B cell (primary cell): ENCODE measurements around the gene RSPH3. TPM values are rescaled to one million over a fixed set of nuclear protein-coding genes. Genes with fewer than 3 reads are reported as not detected.
"Not testable (repeated sequence)": the region's sequence is repeated elsewhere in the genome, so short reads cannot be mapped to it uniquely, and the experiment has no call there.

Experiments
- ATAC-seq: fragments of 200-7000 bp; cut with Tn5 transposase; one replicate; pipeline ENCODE4 v1.10.0; 2021; ENCODE audit warnings: low read depth, mild to moderate bottlenecking, moderate number of reproducible peaks, moderate library complexity
- CTCF ChIA-PET: fragments of 350-600 bp; sonication (Branson Sonifier 250); formaldehyde crosslinking; loops from one replicate; lab custom pipeline; 2021; ENCODE audit warnings: antibody characterized with exemption, inconsistent platforms; lab: Charles Lee
- POLR2A ChIA-PET: fragments of 350-600 bp; sonication (Branson Sonifier 250); formaldehyde crosslinking; loops from one replicate; lab custom pipeline; 2021; ENCODE audit warnings: antibody characterized with exemption; lab: Charles Lee
- DNase-seq: peaks from one replicate; pipeline ENCODE4 v3.0.0; 2013
- H2AFZ ChIP-seq: 2 replicates; pipeline ENCODE4 v1.6.1; 2012; ENCODE audit warnings: mild to moderate bottlenecking, low read depth, low read length; ENCODE audit not compliant: insufficient read depth, poor library complexity, severe bottlenecking
- H3K27ac ChIP-seq, 2 donors: 1 replicate in 1 of 2; 2 replicates in 1 of 2; pipeline ENCODE4 v1.5.1; 2012 to 2013; ENCODE audit warnings: low read length in 2 of 2, mild to moderate bottlenecking in 2 of 2, moderate library complexity in 1 of 2
- H3K27me3 ChIP-seq, 4 experiments: fragments of 200-600 bp in 1 of 4; sonication (generic) in 1 of 4; replicated peaks in 1 of 4; 1 replicate in 2 of 4; 2 replicates in 2 of 4; pipeline versions ENCODE4 v1.6.1 to v1.7.0; 2013 to 2016; ENCODE audit warnings: low read length in 3 of 4, mild to moderate bottlenecking in 2 of 4, mixed read lengths in 1 of 4, moderate library complexity in 1 of 4; ENCODE audit not compliant: insufficient read depth in 4 of 4, control insufficient read depth in 3 of 4; ENCODE audit errors: control extremely low read depth in 1 of 4
- H3K36me3 ChIP-seq, 2 experiments: replicated peaks in 1 of 2; 1 replicate in 1 of 2; 2 replicates in 1 of 2; pipeline versions ENCODE4 v1.6.1 to v1.7.1; 2013; ENCODE audit warnings: low read length in 1 of 2; ENCODE audit not compliant: insufficient read depth in 2 of 2, control insufficient read depth in 1 of 2; ENCODE audit errors: control extremely low read depth in 1 of 2, extremely low read depth in 1 of 2
- H3K4me1 ChIP-seq, 2 donors: fragments of 200-600 bp in 1 of 2; sonication (generic) in 1 of 2; 1 replicate in 1 of 2; 2 replicates in 1 of 2; pipeline versions ENCODE4 v1.5.1 to v1.6.1; 2013 to 2017; ENCODE audit warnings: low read length in 2 of 2; ENCODE audit not compliant: control insufficient read depth in 2 of 2, insufficient read depth in 2 of 2
- H3K4me2 ChIP-seq: replicated peaks from 2 replicates; pipeline ENCODE3; 2012; ENCODE audit warnings: mild to moderate bottlenecking, low read depth, low read length; ENCODE audit not compliant: poor library complexity, severe bottlenecking
- H3K4me3 ChIP-seq, 5 experiments: fragments of 200-600 bp in 1 of 5; sonication (generic) in 1 of 5; 1 replicate in 3 of 5; 2 replicates in 2 of 5; pipeline versions ENCODE4 v1.5.1 to v1.7.0; 2011 to 2016; ENCODE audit warnings: low read length in 4 of 5, mild to moderate bottlenecking in 4 of 5, low read depth in 2 of 5, control low read depth in 1 of 5, moderate library complexity in 1 of 5; ENCODE audit not compliant: insufficient read depth in 1 of 5; ENCODE audit errors: control extremely low read depth in 1 of 5, extremely low read depth in 1 of 5
- H3K79me2 ChIP-seq: fragments of 200-600 bp; sonication (generic); one replicate; pipeline ENCODE4 v1.6.0; 2016; ENCODE audit warnings: low read length; ENCODE audit not compliant: control insufficient read depth, insufficient read depth
- H3K9ac ChIP-seq: fragments of 200-600 bp; sonication (generic); 2 replicates; pipeline ENCODE4 v1.6.1; 2017; ENCODE audit warnings: mild to moderate bottlenecking, low read length, moderate library complexity
- H3K9me3 ChIP-seq, 3 donors: one replicate each; pipeline versions ENCODE4 v1.6.1 to v1.7.1; 2013; ENCODE audit warnings: low read length in 2 of 3; ENCODE audit not compliant: control insufficient read depth in 2 of 3, insufficient read depth in 1 of 3; ENCODE audit errors: control extremely low read depth in 1 of 3
- H4K20me1 ChIP-seq: 2 replicates; pipeline ENCODE4 v1.6.0; 2012; ENCODE audit warnings: mild to moderate bottlenecking, low read length; ENCODE audit not compliant: insufficient read depth, control insufficient read depth, poor library complexity, severe bottlenecking
- H3K27ac Mint-ChIP-seq: one replicate; pipeline ENCODE4 v1.8.0; 2021; ENCODE audit warnings: mixed read lengths
- H3K27me3 Mint-ChIP-seq: one replicate; pipeline ENCODE4 v1.8.0; 2021; ENCODE audit warnings: mixed read lengths
- H3K4me1 Mint-ChIP-seq: one replicate; pipeline ENCODE4 v1.8.0; 2021; ENCODE audit warnings: mixed read lengths
- H3K4me3 Mint-ChIP-seq: one replicate; pipeline ENCODE4 v1.8.0; 2021; ENCODE audit warnings: mixed read lengths
- H3K9me3 Mint-ChIP-seq: one replicate; pipeline ENCODE4 v1.8.0; 2022; ENCODE audit warnings: mixed read lengths; ENCODE audit not compliant: insufficient read depth
- CTCF ChIP-seq: fragments of 200-600 bp; IDR thresholded peaks from one replicate; pipeline ENCODE4 v1.8.0; 2022; ENCODE audit warnings: antibody characterized with exemption, mild to moderate bottlenecking
- EZH2 ChIP-seq: IDR thresholded peaks from 2 replicates; pipeline ENCODE4 v1.6.1; 2012; ENCODE audit warnings: borderline replicate concordance, low read depth, mild to moderate bottlenecking, moderate library complexity, low read length; ENCODE audit not compliant: insufficient read depth, poor library complexity, severe bottlenecking
- WGBS: methylation state at CpG from one replicate; pipeline ENCODE4 v1.1.5; 2013; ENCODE audit warnings: missing lambda C conversion rate; ENCODE audit not compliant: insufficient coverage; 5-methylcytosine and 5-hydroxymethylcytosine counted together
- intact Hi-C: fragments of 100-400 bp; cut with micrococcal nuclease; formaldehyde crosslinking; loops from one replicate; pipeline ENCODE4 v1.10.0; 2022
- polyA plus RNA-seq: library from polyadenylated mRNA; depleted of rRNA; stranded (reverse); fragments of >200 nt; gene quantifications from 2 replicates; pipeline ENCODE4 v1.2.3, GENCODE V29; 2012
- total RNA-seq, 2 donors: library from RNA; stranded (reverse); fragments of 120-200 nt in 1 of 2; gene quantifications; 1 replicate in 1 of 2; 2 replicates in 1 of 2; pipeline versions ENCODE4 v1.2.3 to v1.2.4, GENCODE V29; 2013 to 2022

RSPH3 gene
- total and polyA plus RNA-seq, 2 donors (not counting 1 experiment from before 2014, with no cell fraction given) = 0.82 to 3.4 TPM

GRCh38 chr6:159031846-159032245, 31.8 kb upstream of the RSPH3 start:
- H3K79me2 ChIP-seq = no peaks in the 10 kb centered on the region
- peaks cover 18% of the 10 kb centered on the region for H3K4me1 Mint-ChIP-seq
- ChIA-PET POLR2A (no interaction called here), CTCF (interaction anchor here (1.2 to 14.6 kb wide), 4 partner anchors 18 to 103 kb away, joined by 3 to 497 read pairs (median 8); no protein-coding TSS in a partner anchor)
- peaks cover 0 to 26% of the 10 kb centered on the region in 2 experiments for H3K36me3 ChIP-seq
- ATAC-seq (no peak), DNase-seq (no peak)
- H3K9me3 Mint-ChIP-seq = no peaks in the 10 kb centered on the region
- H3K27me3 ChIP-seq = no peaks in the 10 kb centered on the region
- 81% methylated on average over 4 of the region's 5 CpGs for WGBS
- no peak overlapping the region for H3K27ac Mint-ChIP-seq
- H3K4me1 ChIP-seq = peaks cover 4 to 20% of the 10 kb centered on the region in 2 donors
- no peaks in the 10 kb centered on the region for H3K9me3 ChIP-seq
- no peak overlapping the region for H3K4me2 ChIP-seq
- no peaks in the 10 kb centered on the region for H3K27me3 Mint-ChIP-seq
- H3K27ac ChIP-seq = no peak overlapping the region
- no peak overlapping the region for H2AFZ ChIP-seq
- no peak overlapping the region for H3K4me3 ChIP-seq
- no peak overlapping the region for H3K9ac ChIP-seq
- TF ChIP-seq CTCF (no peak), EZH2 (no peak)
- intact Hi-C loops = no loop called here
- H4K20me1 ChIP-seq = peaks cover 21% of the 10 kb centered on the region
- no peak overlapping the region for H3K4me3 Mint-ChIP-seq

GRCh38 chr6:159030168-159030567, 30.2 kb upstream of the RSPH3 start:
- ATAC-seq (no peak), DNase-seq (no peak)
- CTCF ChIA-PET = interaction anchor here (1.0 to 1.4 kb wide), 3 partner anchors 9 to 23 kb away, joined by 3 to 7 read pairs (median 7); no protein-coding TSS in a partner anchor
- no peaks in the 10 kb centered on the region for H3K27me3 ChIP-seq
- Mint-ChIP-seq H3K4me3 (no peak overlapping the region), H3K9me3 (peaks cover 5% of the 10 kb centered on the region), H3K4me1 (peaks cover 6% of the 10 kb centered on the region), H3K27me3 (no peaks in the 10 kb centered on the region), H3K27ac (no peak overlapping the region)
- no peak overlapping the region for H3K4me2 ChIP-seq
- peaks cover 0 to 5% of the 10 kb centered on the region in 2 donors for H3K4me1 ChIP-seq
- no CpG with 5 or more reads among the region's 2 CpGs for WGBS
- H3K9ac ChIP-seq = no peak overlapping the region
- H3K79me2 ChIP-seq = no peaks in the 10 kb centered on the region
- peaks cover 5% of the 10 kb centered on the region for H4K20me1 ChIP-seq
- no peak overlapping the region for H3K4me3 ChIP-seq
- POLR2A ChIA-PET = no interaction called here
- H3K27ac ChIP-seq = no peak overlapping the region
- peaks cover 0 to 11% (median 8%) of the 10 kb centered on the region in 3 donors for H3K9me3 ChIP-seq
- H2AFZ ChIP-seq = no peak overlapping the region
- H3K36me3 ChIP-seq = peaks cover 0 to 9% of the 10 kb centered on the region in 2 experiments
- TF ChIP-seq EZH2 (no peak), CTCF (no peak)
- intact Hi-C loops = no loop called here

GRCh38 chr6:159025224-159025623, 25.2 kb upstream of the RSPH3 start:
- H3K27me3 ChIP-seq, H3K4me2 ChIP-seq, intact Hi-C loops, H3K4me1 Mint-ChIP-seq, H4K20me1 ChIP-seq, H2AFZ ChIP-seq, H3K9ac ChIP-seq, H3K27ac ChIP-seq, ATAC-seq, H3K4me1 ChIP-seq, H3K4me3 ChIP-seq, H3K36me3 ChIP-seq, H3K4me3 Mint-ChIP-seq, DNase-seq, H3K27ac Mint-ChIP-seq, H3K27me3 Mint-ChIP-seq, POLR2A ChIA-PET, H3K79me2 ChIP-seq: not testable (repeated sequence)
- CTCF ChIA-PET = interaction anchor here (0.8 to 1.8 kb wide), 3 partner anchors 17 to 126 kb away, joined by 3 to 5 read pairs (median 3); no protein-coding TSS in a partner anchor
- WGBS = 100% methylated on average over 1 of the region's 1 CpG
- H3K9me3 ChIP-seq = peaks cover 0 to 24% (median 19%) of the 10 kb centered on the region in 3 donors
- peaks cover 13% of the 10 kb centered on the region for H3K9me3 Mint-ChIP-seq
